K562 (cell line): ENCODE data around the gene SLK. TPM values are rescaled to one million over a fixed set of nuclear protein-coding genes. Genes with fewer than 3 reads are reported as not detected.

Source experiments
- C11orf30 ChIP-seq: fragments of 450-650 bp; IDR thresholded peaks from 2 replicates; pipeline ENCODE4 v1.6.1; 2016; ENCODE audit warnings: low read depth, mild to moderate bottlenecking
- CCNT2 ChIP-seq: IDR thresholded peaks from 2 replicates; pipeline ENCODE4 v1.6.1; 2011; ENCODE audit warnings: borderline replicate concordance, low read depth, mild to moderate bottlenecking, moderate library complexity, mixed read lengths, low read length; ENCODE audit not compliant: insufficient read length; ENCODE audit errors: extremely low read depth
- ELK1 ChIP-seq: sonication (generic); formaldehyde crosslinking; IDR thresholded peaks from 2 replicates; pipeline ENCODE4 v1.8.1; 2022; ENCODE audit warnings: missing genetic modification reagents
- GMEB1 ChIP-seq: fragments of 250-450 bp; sonication (Bioruptor Pico); IDR thresholded peaks from 2 replicates; pipeline ENCODE4 v1.4.0; 2020; ENCODE audit warnings: mild to moderate bottlenecking
- HIVEP1 ChIP-seq: fragments of 250-450 bp; sonication (Bioruptor Pico); IDR thresholded peaks from 2 replicates; pipeline ENCODE4 v1.4.0; 2020; ENCODE audit warnings: mild to moderate bottlenecking
- HLTF ChIP-seq: fragments of 450-650 bp; IDR thresholded peaks from 2 replicates; pipeline ENCODE4 v1.6.1; 2016
- HMGN3 ChIP-seq: IDR thresholded peaks from 2 replicates; pipeline ENCODE4 v1.6.1; 2011; ENCODE audit warnings: borderline replicate concordance, low read depth, mild to moderate bottlenecking, mixed read lengths, low read length; ENCODE audit not compliant: insufficient read length; ENCODE audit errors: extremely low read depth
- KDM5B ChIP-seq: fragments of 200-600 bp; sonication (generic); IDR thresholded peaks from 2 replicates; pipeline ENCODE4 v1.6.1; 2012; ENCODE audit warnings: low read depth, mild to moderate bottlenecking, moderate library complexity, low read length, control low read depth, inconsistent platforms; ENCODE audit not compliant: insufficient replicate concordance
- KLF6 ChIP-seq: fragments of 250-450 bp; sonication (Bioruptor Pico); IDR thresholded peaks from 2 replicates; pipeline ENCODE4 v1.4.0; 2020; ENCODE audit warnings: mild to moderate bottlenecking, moderate library complexity, borderline replicate concordance
- MED1 ChIP-seq: sonication (generic); formaldehyde crosslinking; IDR thresholded peaks from 2 replicates; pipeline ENCODE4 v1.8.1; 2023; ENCODE audit warnings: missing genetic modification reagents, borderline replicate concordance
- MTA3 ChIP-seq: fragments of 450-650 bp; formaldehyde crosslinking; IDR thresholded peaks from 2 replicates; pipeline ENCODE4 v1.6.1; 2017; ENCODE audit warnings: mild to moderate bottlenecking, borderline replicate concordance
- POLR2H ChIP-seq: IDR thresholded peaks from 2 replicates; pipeline ENCODE4 v1.6.1; 2016; ENCODE audit warnings: missing genetic modification characterization, low read depth, mild to moderate bottlenecking, control low read depth, missing compliant biosample characterization, moderate library complexity
- PTRF ChIP-seq: fragments of 450-650 bp; IDR thresholded peaks from 2 replicates; pipeline ENCODE4 v1.6.1; 2016; ENCODE audit warnings: mild to moderate bottlenecking, missing genetic modification characterization, missing compliant biosample characterization
- RAD51 ChIP-seq: fragments of 450-650 bp; IDR thresholded peaks from 2 replicates; pipeline ENCODE4 v1.7.1; 2016; ENCODE audit warnings: low read depth, mild to moderate bottlenecking, borderline replicate concordance
- SNRNP70 ChIP-seq: fragments of 200-400 bp; formaldehyde crosslinking; optimal IDR thresholded peaks from 2 replicates; pipeline ENCODE3; 2017; ENCODE audit warnings: low read depth, low read length
- TFAM ChIP-seq: fragments of 250-450 bp; sonication (Bioruptor Pico); conservative IDR thresholded peaks from 2 replicates; pipeline ENCODE4 v1.5.0; 2021; ENCODE audit warnings: mild to moderate bottlenecking, moderate library complexity
- ZC3H8 ChIP-seq: fragments of 450-650 bp; IDR thresholded peaks from 2 replicates; pipeline ENCODE4 v1.6.1; 2017
- ZNF124 ChIP-seq: sonication (generic); formaldehyde crosslinking; IDR thresholded peaks from 2 replicates; pipeline ENCODE4 v1.8.1; 2022; ENCODE audit warnings: missing genetic modification reagents
- ZNF280A ChIP-seq: fragments of 450-650 bp; IDR thresholded peaks from 2 replicates; pipeline ENCODE4 v1.6.1; 2018; ENCODE audit warnings: mild to moderate bottlenecking, low read depth; ENCODE audit not compliant: partially characterized antibody
- ZNF41 ChIP-seq: fragments of 250-450 bp; sonication (Bioruptor Pico); conservative IDR thresholded peaks from 2 replicates; pipeline ENCODE4 v1.4.0; 2020; ENCODE audit warnings: mild to moderate bottlenecking
- ZNF551 ChIP-seq: fragments of 250-450 bp; sonication (Bioruptor Pico); IDR thresholded peaks from 2 replicates; pipeline ENCODE4 v1.5.0; 2021; ENCODE audit warnings: mild to moderate bottlenecking, moderate library complexity
- ZNF696 ChIP-seq: fragments of 250-450 bp; sonication (Bioruptor Pico); conservative IDR thresholded peaks from 2 replicates; pipeline ENCODE4 v1.4.0; 2020; ENCODE audit warnings: mild to moderate bottlenecking, moderate library complexity
- ZNF699 ChIP-seq: fragments of 250-450 bp; sonication (Bioruptor Pico); IDR thresholded peaks from 2 replicates; pipeline ENCODE4 v1.8.0; 2021; ENCODE audit warnings: mild to moderate bottlenecking, moderate library complexity; ENCODE audit not compliant: insufficient replicate concordance
- polyA plus RNA-seq, 8 experiments: library from polyadenylated mRNA; depleted of rRNA in 4 of 8; stranded (reverse) in 5 of 8; unstranded in 3 of 8; fragments of >200 nt; fragmentation: Nextera tagmentation in 2 of 8; fragmentation: Illumina TruSeq in 1 of 8; extraction: Ambion mirVana in 2 of 8; extraction: Trizol in 1 of 8; gene quantifications; 2 replicates each; pipeline versions ENCODE4 v1.2.1 to v1.2.3, GENCODE V29; 2011 to 2014; ENCODE audit warnings: inconsistent platforms in 1 of 8, missing spikeins in 1 of 8
- total RNA-seq, 7 experiments: library from RNA; depleted of rRNA in 6 of 7; stranded (reverse); fragments of >200 nt in 6 of 7; fragmentation: Illumina TruSeq in 2 of 7; extraction: Trizol in 2 of 7; gene quantifications; 2 replicates each; pipeline versions ENCODE4 v1.2.1 to v1.2.3, GENCODE V29; 2011 to 2021; ENCODE audit warnings: low replicate concordance in 1 of 7
- TF ChIP-seq, protein P1 (sequence below): fragments of 450-650 bp; formaldehyde crosslinking; IDR thresholded peaks from 2 replicates; pipeline ENCODE4 v1.4.0; 2022; ENCODE audit warnings: missing genetic modification characterization

The SLK gene
- total and polyA plus RNA-seq, 9 of the 15 experiments (the other 6 are each of a cell fraction or from before 2014, with no cell fraction given) = 8.2 to 40.0 (median 23.4) TPM

GRCh38 chr10:103918053-103918846, 48.7 kb upstream of the SLK start, which contains the start of gene STN1 (continued):
- TF ChIP-seq CCNT2 (peak; percentile 16), HMGN3 (peak; percentile 39), ELK1 (CRISPR knock-in tag) (no peak), ZC3H8 (no peak), HLTF (no peak), KDM5B (peak; percentile 80), ZNF551 (no peak), ZNF696 (CRISPR knock-in tag) (no peak), SNRNP70 (no peak), PTRF (no peak), ZNF41 (CRISPR knock-in tag) (no peak), KLF6 (no peak), C11orf30 (no peak), ZNF699 (no peak), GMEB1 (CRISPR knock-in tag) (no peak), MTA3 (0 out of 2 replicates have a peak, but pooled peaks have one; percentile 41), MED1 (CRISPR knock-in tag) (no peak), ZNF124 (no peak), POLR2H (tag) (peak; percentile 77), RAD51 (no peak), TFAM (CRISPR knock-in tag) (no peak), HIVEP1 (no peak), ZNF280A (no peak)
- TF ChIP-seq, protein P1, sequence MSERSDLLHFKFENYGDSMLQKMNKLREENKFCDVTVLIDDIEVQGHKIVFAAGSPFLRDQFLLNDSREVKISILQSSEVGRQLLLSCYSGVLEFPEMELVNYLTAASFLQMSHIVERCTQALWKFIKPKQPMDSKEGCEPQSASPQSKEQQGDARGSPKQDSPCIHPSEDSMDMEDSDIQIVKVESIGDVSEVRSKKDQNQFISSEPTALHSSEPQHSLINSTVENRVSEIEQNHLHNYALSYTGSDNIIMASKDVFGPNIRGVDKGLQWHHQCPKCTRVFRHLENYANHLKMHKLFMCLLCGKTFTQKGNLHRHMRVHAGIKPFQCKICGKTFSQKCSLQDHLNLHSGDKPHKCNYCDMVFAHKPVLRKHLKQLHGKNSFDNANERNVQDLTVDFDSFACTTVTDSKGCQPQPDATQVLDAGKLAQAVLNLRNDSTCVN (CRISPR knock-in tag) = no peak
